ENCODE measurements around the gene FOXA3. TPM values are rescaled to one million over a fixed set of nuclear protein-coding genes. Genes with fewer than 3 reads are reported as not detected.

FOXA3 gene
- total and polyA plus RNA-seq, 10 of the 15 experiments (the other 5 are each of a cell fraction or from before 2014, with no cell fraction given): 0.04 to 0.83 (median 0.11) TPM; not detected in 5

GRCh38 chr19:45885556-45886426 lies 21.7 kb downstream of the FOXA3 start, which contains the start of gene IRF2BP1 (continued):
- TF ChIP-seq MYC (IDR thresholded peaks at IDR 0.05; ENCODE audit: insufficient read depth, insufficient read length, insufficient replicate concordance, low read length, severe bottlenecking): peak; percentile 61
- TF ChIP-seq HCFC1 (IDR thresholded peaks at IDR 0.05; ENCODE audit: low read length): peak; percentile 85
- no peak for TF ChIP-seq ETV6 (conservative IDR thresholded peaks at IDR 0.05 in 1 of 2, IDR thresholded peaks at IDR 0.05 in 1 of 2; ENCODE audit: borderline replicate concordance in 1 of 2, low read depth in 1 of 2)
- no peak for TF ChIP-seq PAX8 (IDR thresholded peaks at IDR 0.05)
- TF ChIP-seq SIX5 (IDR thresholded peaks at IDR 0.05; ENCODE audit: low read depth, low read length, severe bottlenecking): peak; percentile 85
- no peak for TF ChIP-seq FOXK2 (IDR thresholded peaks at IDR 0.05)
- TF ChIP-seq CEBPZ (IDR thresholded peaks at IDR 0.05; ENCODE audit: low read depth, low read length): no peak
- peak; percentile 38 to 40; a peak in 2 of 4 replicates for TF ChIP-seq BHLHE40 (IDR thresholded peaks at IDR 0.05; ENCODE audit: borderline replicate concordance in 1 of 2, low read depth in 2 of 2, low read length in 1 of 2)
- no peak; the same call in 1 of the 2 replicates for TF ChIP-seq SIN3A (IDR thresholded peaks at IDR 0.05; ENCODE audit: low read depth, low read length)
- peak; percentile 22; the same call in 1 of the 2 replicates for TF ChIP-seq CBFB (IDR thresholded peaks at IDR 0.05; ENCODE audit: low read depth)
- peak; percentile 79 for TF ChIP-seq IKZF1 (conservative IDR thresholded peaks at IDR 0.05)
- peak; percentile 62 for TF ChIP-seq DPF2 (IDR thresholded peaks at IDR 0.05)
- no peak for TF ChIP-seq CHD1 (IDR thresholded peaks at IDR 0.05; ENCODE audit: low read depth, low read length)
- TF ChIP-seq IKZF2 (IDR thresholded peaks at IDR 0.05): no peak
- no peak for TF ChIP-seq ZBED1 (IDR thresholded peaks at IDR 0.05; ENCODE audit: borderline replicate concordance)
- TF ChIP-seq, protein P1, sequence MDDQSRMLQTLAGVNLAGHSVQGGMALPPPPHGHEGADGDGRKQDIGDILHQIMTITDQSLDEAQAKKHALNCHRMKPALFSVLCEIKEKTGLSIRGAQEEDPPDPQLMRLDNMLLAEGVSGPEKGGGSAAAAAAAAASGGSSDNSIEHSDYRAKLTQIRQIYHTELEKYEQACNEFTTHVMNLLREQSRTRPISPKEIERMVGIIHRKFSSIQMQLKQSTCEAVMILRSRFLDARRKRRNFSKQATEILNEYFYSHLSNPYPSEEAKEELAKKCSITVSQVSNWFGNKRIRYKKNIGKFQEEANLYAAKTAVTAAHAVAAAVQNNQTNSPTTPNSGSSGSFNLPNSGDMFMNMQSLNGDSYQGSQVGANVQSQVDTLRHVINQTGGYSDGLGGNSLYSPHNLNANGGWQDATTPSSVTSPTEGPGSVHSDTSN (IDR thresholded peaks at IDR 0.05; ENCODE audit: insufficient replicate concordance, low read depth, low read length): no peak
- TF ChIP-seq KDM1A (IDR thresholded peaks at IDR 0.05; ENCODE audit: borderline replicate concordance): no peak
- no peak for TF ChIP-seq TCF12 (IDR thresholded peaks at IDR 0.05; ENCODE audit: low read depth, low read length)
- no peak for TF ChIP-seq ZNF217 (IDR thresholded peaks at IDR 0.05)
- peak; percentile 29 for TF ChIP-seq SP1 (IDR thresholded peaks at IDR 0.05; ENCODE audit: low read depth, low read length)
- TF ChIP-seq RAD51 (IDR thresholded peaks at IDR 0.05): no peak
- TF ChIP-seq, protein P2, sequence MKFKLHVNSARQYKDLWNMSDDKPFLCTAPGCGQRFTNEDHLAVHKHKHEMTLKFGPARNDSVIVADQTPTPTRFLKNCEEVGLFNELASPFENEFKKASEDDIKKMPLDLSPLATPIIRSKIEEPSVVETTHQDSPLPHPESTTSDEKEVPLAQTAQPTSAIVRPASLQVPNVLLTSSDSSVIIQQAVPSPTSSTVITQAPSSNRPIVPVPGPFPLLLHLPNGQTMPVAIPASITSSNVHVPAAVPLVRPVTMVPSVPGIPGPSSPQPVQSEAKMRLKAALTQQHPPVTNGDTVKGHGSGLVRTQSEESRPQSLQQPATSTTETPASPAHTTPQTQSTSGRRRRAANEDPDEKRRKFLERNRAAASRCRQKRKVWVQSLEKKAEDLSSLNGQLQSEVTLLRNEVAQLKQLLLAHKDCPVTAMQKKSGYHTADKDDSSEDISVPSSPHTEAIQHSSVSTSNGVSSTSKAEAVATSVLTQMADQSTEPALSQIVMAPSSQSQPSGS (IDR thresholded peaks at IDR 0.05; ENCODE audit: low read length): no peak
- peak; percentile 37; the same call in 1 of the 2 replicates for TF ChIP-seq TBL1XR1 (IDR thresholded peaks at IDR 0.05; ENCODE audit: low read depth, low read length)

Measured in GM12878 (cell line).